Measurements from ENCODE around the gene STAT6.
"Not testable (repeated sequence)": the region's sequence is repeated elsewhere in the genome, so short reads cannot be mapped to it uniquely, and the experiment has no call there.

STAT6 gene

GRCh38 chr12:57123813-57124212 lies 12.7 kb upstream of the STAT6 start:
- Histone ChIP-seq H3K27me3 (ENCODE audit: control insufficient read depth, low read length) (peaks cover 25% of the 10 kb centered on the region), H3K4me3 (ENCODE audit: low read length) (no peak overlapping the region), H3K4me2 (ENCODE audit: low read length) (no peak overlapping the region), H3K79me2 (ENCODE audit: control insufficient read depth, low read length) (no peaks in the 10 kb centered on the region), H4K20me1 (ENCODE audit: control insufficient read depth, insufficient read depth, low read depth, low read length) (no peaks in the 10 kb centered on the region), H3K9me2 (replicated peaks; ENCODE audit: control insufficient read depth, low read length) (no peaks in the 10 kb centered on the region), H3F3A (ENCODE audit: control insufficient read depth, insufficient read depth) (no peaks in the 10 kb centered on the region), H3K9me3 (ENCODE audit: control insufficient read depth, insufficient read depth, low read length) (peaks cover 7% of the 10 kb centered on the region; the same call in 1 of the 2 replicates), H3K4me1 (ENCODE audit: control insufficient read depth, low read length) (peaks cover 32% of the 10 kb centered on the region), H3K27ac (ENCODE audit: low read depth, low read length) (no peak overlapping the region), H3K36me3 (ENCODE audit: control insufficient read depth, low read length) (no peaks in the 10 kb centered on the region)
- no peak for TF ChIP-seq EZH2phosphoT487 (IDR thresholded peaks at IDR 0.05; ENCODE audit: borderline replicate concordance, low read length)
- no peak for TF ChIP-seq CTCF (IDR thresholded peaks at IDR 0.05; ENCODE audit: low read depth, low read length, poor library complexity, severe bottlenecking)

GRCh38 chr12:57120718-57121117 lies 9.6 kb upstream of the STAT6 start:
- not testable (repeated sequence) for H3K4me2 ChIP-seq (ENCODE audit: low read length); H3K79me2 ChIP-seq (ENCODE audit: control insufficient read depth, low read length); H3K36me3 ChIP-seq (ENCODE audit: control insufficient read depth, low read length); H3K4me3 ChIP-seq (ENCODE audit: low read length); H3K9me3 ChIP-seq (ENCODE audit: control insufficient read depth, insufficient read depth, low read length); H3K27me3 ChIP-seq (ENCODE audit: control insufficient read depth, low read length); H3K9me2 ChIP-seq (replicated peaks; ENCODE audit: control insufficient read depth, low read length); H3F3A ChIP-seq (ENCODE audit: control insufficient read depth, insufficient read depth); H4K20me1 ChIP-seq (ENCODE audit: control insufficient read depth, insufficient read depth, low read depth, low read length); H3K27ac ChIP-seq (ENCODE audit: low read depth, low read length)
- H3K4me1 ChIP-seq (ENCODE audit: control insufficient read depth, low read length), result peaks cover 23% of the 10 kb centered on the region

- Histone ChIP-seq H3K27ac (ENCODE audit: low read depth, low read length) (0 out of 2 replicates have a peak overlapping the region, but pooled peaks have one; percentile 10), H3K27me3 (ENCODE audit: control insufficient read depth, low read length) (peaks cover 1% of the 10 kb centered on the region), H3K4me3 (ENCODE audit: low read length) (peak overlapping the region; percentile 37), H3K9me3 (ENCODE audit: control insufficient read depth, insufficient read depth, low read length) (peaks cover 7% of the 10 kb centered on the region; the same call in 1 of the 2 replicates), H3K36me3 (ENCODE audit: control insufficient read depth, low read length) (no peaks in the 10 kb centered on the region), H3K4me2 (ENCODE audit: low read length) (peak overlapping the region; percentile 46), H3K79me2 (ENCODE audit: control insufficient read depth, low read length) (no peaks in the 10 kb centered on the region), H4K20me1 (ENCODE audit: control insufficient read depth, insufficient read depth, low read depth, low read length) (no peaks in the 10 kb centered on the region), H3F3A (ENCODE audit: control insufficient read depth, insufficient read depth) (no peaks in the 10 kb centered on the region), H3K9me2 (replicated peaks; ENCODE audit: control insufficient read depth, low read length) (no peaks in the 10 kb centered on the region), H3K4me1 (ENCODE audit: control insufficient read depth, low read length) (peaks cover 21% of the 10 kb centered on the region)
- TF ChIP-seq EZH2phosphoT487 (IDR thresholded peaks at IDR 0.05; ENCODE audit: borderline replicate concordance, low read length), result no peak
- no peak for TF ChIP-seq CTCF (IDR thresholded peaks at IDR 0.05; ENCODE audit: low read depth, low read length, poor library complexity, severe bottlenecking)
Measured at GRCh38 chr12:57119294-57120085, 8.3 kb upstream of the STAT6 start.

- Histone ChIP-seq H3K27ac (ENCODE audit: low read depth, low read length) (0 out of 2 replicates have a peak overlapping the region, but pooled peaks have one; percentile 10), H3K4me2 (ENCODE audit: low read length) (peak overlapping the region; percentile 46), H3K4me3 (ENCODE audit: low read length) (peak overlapping the region; percentile 37), H3K36me3 (ENCODE audit: control insufficient read depth, low read length) (no peaks in the 10 kb centered on the region), H3K4me1 (ENCODE audit: control insufficient read depth, low read length) (peaks cover 16% of the 10 kb centered on the region), H3K9me2 (replicated peaks; ENCODE audit: control insufficient read depth, low read length) (no peaks in the 10 kb centered on the region), H3F3A (ENCODE audit: control insufficient read depth, insufficient read depth) (no peaks in the 10 kb centered on the region), H3K79me2 (ENCODE audit: control insufficient read depth, low read length) (no peaks in the 10 kb centered on the region), H3K9me3 (ENCODE audit: control insufficient read depth, insufficient read depth, low read length) (peaks cover 3% of the 10 kb centered on the region; the same call in 1 of the 2 replicates), H4K20me1 (ENCODE audit: control insufficient read depth, insufficient read depth, low read depth, low read length) (no peaks in the 10 kb centered on the region), H3K27me3 (ENCODE audit: control insufficient read depth, low read length) (no peaks in the 10 kb centered on the region)
- TF ChIP-seq EZH2phosphoT487 (IDR thresholded peaks at IDR 0.05; ENCODE audit: borderline replicate concordance, low read length) (no peak), CTCF (IDR thresholded peaks at IDR 0.05; ENCODE audit: low read depth, low read length, poor library complexity, severe bottlenecking) (peak; percentile 37)
Measured at GRCh38 chr12:57118711-57119271, 7.6 kb upstream of the STAT6 start.

Data from DOHH2 (cell line).